Measurements from ENCODE around the gene SLC22A9.

The SLC22A9 gene

GRCh38 chr11:63445118-63445517 is 75.5 kb downstream of the SLC22A9 start:
- peaks cover 20% of the 10 kb centered on the region; the same call in 1 of the 2 replicates for H3K9me3 ChIP-seq (ENCODE audit: control insufficient read depth, insufficient read depth, low read depth, low read length)
- H3K4me3 ChIP-seq (ENCODE audit: low read depth, low read length): no peak overlapping the region
- H3K36me3 ChIP-seq (ENCODE audit: control insufficient read depth, insufficient read depth, low read length): peaks cover 5% of the 10 kb centered on the region; the same call in 1 of the 2 replicates

GRCh38 chr11:63445720-63446119 is 76.1 kb downstream of the SLC22A9 start:
- no peak overlapping the region for H3K4me3 ChIP-seq (ENCODE audit: low read depth, low read length)
- peaks cover 5% of the 10 kb centered on the region; the same call in 1 of the 2 replicates for H3K36me3 ChIP-seq (ENCODE audit: control insufficient read depth, insufficient read depth, low read length)
- peaks cover 17% of the 10 kb centered on the region for H3K4me1 ChIP-seq (ENCODE audit: control insufficient read depth, insufficient read depth, low read length)
- H3K27ac ChIP-seq (ENCODE audit: low read depth, low read length): no peak overlapping the region
- H3K9me3 ChIP-seq (ENCODE audit: control insufficient read depth, insufficient read depth, low read depth, low read length): peaks cover 25% of the 10 kb centered on the region; the same call in 1 of the 2 replicates
- H3K27me3 ChIP-seq (ENCODE audit: control insufficient read depth, insufficient read depth, low read length): no peaks in the 10 kb centered on the region
- H3K9ac ChIP-seq (ENCODE audit: low read length): no peak overlapping the region

More at GRCh38 chr11:63445118-63445517, 75.5 kb downstream of the SLC22A9 start:
- Histone ChIP-seq H3K4me1 (ENCODE audit: control insufficient read depth, insufficient read depth, low read length) (peaks cover 17% of the 10 kb centered on the region), H3K27me3 (ENCODE audit: control insufficient read depth, insufficient read depth, low read length) (no peaks in the 10 kb centered on the region), H3K9ac (ENCODE audit: low read length) (no peak overlapping the region), H3K27ac (ENCODE audit: low read depth, low read length) (no peak overlapping the region)

GRCh38 chr11:63448646-63449045 is 79.1 kb downstream of the SLC22A9 start:
- peaks cover 17% of the 10 kb centered on the region for H3K9me3 ChIP-seq (ENCODE audit: control insufficient read depth, insufficient read depth, low read depth, low read length)
- H3K4me1 ChIP-seq (ENCODE audit: control insufficient read depth, insufficient read depth, low read length): peaks cover 32% of the 10 kb centered on the region
- H3K27me3 ChIP-seq (ENCODE audit: control insufficient read depth, insufficient read depth, low read length): no peaks in the 10 kb centered on the region
- H3K9ac ChIP-seq (ENCODE audit: low read length): peak overlapping the region; percentile 80
- H3K27ac ChIP-seq (ENCODE audit: low read depth, low read length): peak overlapping the region; percentile 76
- H3K36me3 ChIP-seq (ENCODE audit: control insufficient read depth, insufficient read depth, low read length): peaks cover 5% of the 10 kb centered on the region; the same call in 1 of the 2 replicates
- H3K4me3 ChIP-seq (ENCODE audit: low read depth, low read length): peak overlapping the region; percentile 10; the same call in 1 of the 2 replicates

- Histone ChIP-seq H3K9me3 (ENCODE audit: control insufficient read depth, insufficient read depth, low read depth, low read length) (peaks cover 9% of the 10 kb centered on the region; the same call in 1 of the 2 replicates), H3K9ac (ENCODE audit: low read length) (peak overlapping the region; percentile 91), H3K4me3 (ENCODE audit: low read depth, low read length) (peak overlapping the region; percentile 43; the same call in 1 of the 2 replicates), H3K36me3 (ENCODE audit: control insufficient read depth, insufficient read depth, low read length) (peaks cover 31% of the 10 kb centered on the region), H3K27me3 (ENCODE audit: control insufficient read depth, insufficient read depth, low read length) (no peaks in the 10 kb centered on the region), H3K27ac (ENCODE audit: low read depth, low read length) (peak overlapping the region; percentile 84; the same call in 1 of the 2 replicates), H3K4me1 (ENCODE audit: control insufficient read depth, insufficient read depth, low read length) (peaks cover 29% of the 10 kb centered on the region)
These were observed 90.0 kb downstream of the SLC22A9 start for GRCh38 chr11:63459586-63459985.

Data from HUES6 (cell line).